GM12878 (cell line): ENCODE results near the gene JOSD2. TPM values are rescaled to one million over a fixed set of nuclear protein-coding genes. Genes with fewer than 3 reads are reported as not detected.

Source experiments
- ATAC-seq: fragments of 200-7000 bp; cut with Tn5 transposase; 3 replicates; pipeline ENCODE4 v1.9.1; 2020; ENCODE audit warnings: mild to moderate bottlenecking, moderate library complexity
- BruUV-seq: library from RNA; stranded (reverse); fragments of 400-500 nt; replicated peaks from 2 replicates; lab custom pipeline; 2021; lab: Mats Ljungman, UMichigan
- CTCF ChIA-PET: fragments of 300-600 bp; sonication (Branson Sonifier 250); formaldehyde crosslinking; extraction: SDS; loops from one replicate; lab custom pipeline; 2021; ENCODE audit warnings: inconsistent platforms; lab: Yijun Ruan, JAX
- POLR2A ChIA-PET: fragments of 350-600 bp; formaldehyde crosslinking; extraction: SDS; loops from one replicate; lab custom pipeline; 2021; ENCODE audit warnings: inconsistent platforms; lab: Charles Lee
- RAD21 ChIA-PET: fragments of 300-600 bp; sonication (Branson Sonifier 250); formaldehyde crosslinking; loops from one replicate; lab custom pipeline; 2023; ENCODE audit warnings: antibody characterized with exemption; ENCODE audit not compliant: unreplicated experiment; lab: Charles Lee
- SMC1A ChIA-PET: fragments of 300-600 bp; sonication (Branson Sonifier 250); formaldehyde crosslinking; loops from one replicate; lab custom pipeline; 2023; ENCODE audit not compliant: unreplicated experiment, uncharacterized antibody; lab: Charles Lee
- DNase-seq: peaks from one replicate; pipeline ENCODE4 v3.0.0-alpha.2; 2011; ENCODE audit warnings: low read depth, low spot score
- FAIRE-seq: peaks from 3 replicates; lab custom pipeline; 2011; peaks lifted over from hg19 to GRCh38; lab: Jason Lieb, UNC
- H2AFZ ChIP-seq: 2 replicates; pipeline ENCODE4 v1.6.0; 2011; ENCODE audit warnings: low read depth, low read length, control low read depth; ENCODE audit not compliant: control insufficient read depth
- H3K27ac ChIP-seq: 2 replicates; pipeline ENCODE4 v1.5.1; 2011; ENCODE audit warnings: control low read depth; ENCODE audit not compliant: control insufficient read depth, insufficient read depth
- H3K27me3 ChIP-seq, 2 experiments: replicated peaks in 1 of 2; 2 replicates each; pipeline versions ENCODE4 v1.6.0 to v1.6.1; 2011; ENCODE audit warnings: low read length in 1 of 2; ENCODE audit not compliant: control insufficient read depth in 2 of 2, insufficient read depth in 2 of 2
- H3K36me3 ChIP-seq, 2 experiments: 2 replicates each; pipeline ENCODE4 v1.5.1; 2011; ENCODE audit warnings: low read length in 1 of 2; ENCODE audit not compliant: control insufficient read depth in 2 of 2, insufficient read depth in 2 of 2
- H3K4me1 ChIP-seq: 2 replicates; pipeline ENCODE4 v1.6.1; 2011; ENCODE audit warnings: mild to moderate bottlenecking, low read length, moderate library complexity, mixed read lengths; ENCODE audit not compliant: control insufficient read depth, insufficient read depth
- H3K4me2 ChIP-seq: 2 replicates; pipeline ENCODE4 v1.6.0; 2011; ENCODE audit warnings: control low read depth; ENCODE audit not compliant: control insufficient read depth, insufficient read depth
- H3K4me3 ChIP-seq: fragments of 200-600 bp; sonication (generic); 2 replicates; pipeline ENCODE4 v1.5.1; 2016
- H3K79me2 ChIP-seq: 2 replicates; pipeline ENCODE4 v1.6.0; 2011; ENCODE audit warnings: low read length; ENCODE audit not compliant: control insufficient read depth, insufficient read depth
- H3K9ac ChIP-seq: 2 replicates; pipeline ENCODE4 v1.8.0; 2011; ENCODE audit warnings: low read length, control low read depth, mixed read lengths; ENCODE audit not compliant: control insufficient read depth, insufficient read depth
- H3K9me3 ChIP-seq: replicated peaks from 3 replicates; pipeline ENCODE4 v1.5.1; 2011; ENCODE audit warnings: mild to moderate bottlenecking, low read length; ENCODE audit not compliant: control insufficient read depth, insufficient read depth
- H4K20me1 ChIP-seq: 2 replicates; pipeline ENCODE4 v1.6.0; 2011; ENCODE audit not compliant: control insufficient read depth, insufficient read depth
- DPF2 ChIP-seq: fragments of 450-650 bp; IDR thresholded peaks from 2 replicates; pipeline ENCODE4 v1.6.1; 2017; ENCODE audit warnings: mild to moderate bottlenecking
- FOXM1 ChIP-seq: IDR thresholded peaks from 2 replicates; pipeline ENCODE4 v1.6.1; 2012; ENCODE audit warnings: low read depth, mild to moderate bottlenecking, inconsistent platforms, low read length, moderate library complexity
- KAT2A ChIP-seq: conservative IDR thresholded peaks from 2 replicates; pipeline ENCODE4 v1.6.1; 2011; ENCODE audit warnings: low read depth, low read length; ENCODE audit not compliant: control insufficient read depth
- NKRF ChIP-seq: fragments of 450-650 bp; conservative IDR thresholded peaks from 2 replicates; pipeline ENCODE4 v1.6.1; 2017; ENCODE audit warnings: mild to moderate bottlenecking, moderate library complexity
- NR2C2 ChIP-seq: IDR thresholded peaks from 2 replicates; pipeline ENCODE4 v1.6.1; 2011; ENCODE audit warnings: borderline replicate concordance, low read depth; ENCODE audit not compliant: control insufficient read depth, insufficient read length
- PBX3 ChIP-seq: IDR thresholded peaks from 2 replicates; pipeline ENCODE4 v1.6.1; 2011; ENCODE audit warnings: mild to moderate bottlenecking, low read depth, low read length, moderate library complexity; ENCODE audit not compliant: insufficient replicate concordance
- POLR2A ChIP-seq: IDR thresholded peaks from 2 replicates; pipeline ENCODE4 v1.6.1; 2011; ENCODE audit warnings: low read depth, mild to moderate bottlenecking, low read length
- RAD51 ChIP-seq: fragments of 450-650 bp; IDR thresholded peaks from 2 replicates; pipeline ENCODE4 v1.6.1; 2016; ENCODE audit warnings: moderate library complexity, mild to moderate bottlenecking, inconsistent platforms
- RELB ChIP-seq: fragments of 450-650 bp; IDR thresholded peaks from 2 replicates; pipeline ENCODE4 v1.6.1; 2017; ENCODE audit warnings: low read depth, mild to moderate bottlenecking, moderate library complexity
- STAT3 ChIP-seq: IDR thresholded peaks from 2 replicates; pipeline ENCODE4 v1.6.1; 2011; ENCODE audit warnings: low read depth, low read length, improper control_type of control experiment
- SUPT20H ChIP-seq: IDR thresholded peaks from 2 replicates; pipeline ENCODE4 v1.6.1; 2011; ENCODE audit warnings: low read depth, mild to moderate bottlenecking, low read length, moderate library complexity, borderline replicate concordance; ENCODE audit not compliant: control insufficient read depth
- SUZ12 ChIP-seq: fragments of 200-600 bp; sonication (generic); IDR thresholded peaks from one replicate; pipeline ENCODE4 v1.6.1; 2018; ENCODE audit warnings: antibody characterized with exemption, mild to moderate bottlenecking; ENCODE audit not compliant: unreplicated experiment
- WGBS: methylation state at CpG from one replicate; pipeline ENCODE4 v1.1.6; 2016; ENCODE audit warnings: low lambda C conversion rate; ENCODE audit not compliant: insufficient replicate concordance, insufficient coverage; ENCODE audit errors: missing lambda C conversion rate; 5-methylcytosine and 5-hydroxymethylcytosine counted together
- in situ Hi-C: fragments of 300-500 bp; cut with MboI; formaldehyde crosslinking; loops from 9 replicates; pipeline ENCODE4 v1.14.3; 2018; ENCODE audit warnings: mixed read lengths
- intact Hi-C: fragments of 100-400 bp; cut with micrococcal nuclease; formaldehyde crosslinking; loops from one replicate; pipeline ENCODE4 v1.14.2; 2022; ENCODE audit not compliant: unreplicated experiment
- polyA plus RNA-seq, 11 experiments: library from polyadenylated mRNA; depleted of rRNA in 4 of 11; unstranded in 6 of 11; stranded (reverse) in 5 of 11; fragments of >200 nt; fragmentation: Nextera tagmentation in 4 of 11; fragmentation: Illumina TruSeq in 1 of 11; extraction: Ambion mirVana in 4 of 11; extraction: Trizol in 1 of 11; gene quantifications; 1 replicate in 1 of 11; 2 replicates in 10 of 11; pipeline versions ENCODE4 v1.2.1 to v1.2.3, GENCODE V29; 2011 to 2016; ENCODE audit warnings: inconsistent platforms in 2 of 11, missing spikeins in 2 of 11, low read depth in 1 of 11
- total RNA-seq, 4 experiments: library from RNA; depleted of rRNA in 3 of 4; stranded (reverse); fragments of >200 nt in 3 of 4; fragmentation: Illumina TruSeq in 1 of 4; extraction: Trizol in 1 of 4; gene quantifications; 2 replicates each; pipeline versions ENCODE4 v1.2.1 to v1.2.3, GENCODE V29; 2013 to 2021

The JOSD2 gene
- total and polyA plus RNA-seq, 10 of the 15 experiments (the other 5 are each of a cell fraction or from before 2014, with no cell fraction given), result 0.91 to 26.7 (median 13.0) TPM

- H3K9me3 ChIP-seq, result peaks cover 3% of the 10 kb centered on the region; the same call in 2 of the 3 replicates
- ATAC-seq (no peak), DNase-seq (no peak), FAIRE-seq (no peak)
- in situ Hi-C loops, result no loop called here
- H2AFZ ChIP-seq, result no peak overlapping the region
- 95% methylated on average over 18 of the region's 18 CpGs for WGBS
- ChIA-PET RAD21 (no interaction called here), POLR2A (no interaction called here), SMC1A (interaction anchor here (1.3 kb wide), 1 partner anchor 30 kb away, joined by 3 read pairs; no protein-coding TSS in a partner anchor), CTCF (no interaction called here)
- no peaks in the 10 kb centered on the region for H3K4me1 ChIP-seq
- no peak overlapping the region for H3K9ac ChIP-seq
- intact Hi-C loops, result no loop called here
- H3K4me3 ChIP-seq, result no peak overlapping the region
- no peak overlapping the region for H3K4me2 ChIP-seq
- no peaks in the 10 kb centered on the region for H4K20me1 ChIP-seq
- no peak overlapping the region for H3K27ac ChIP-seq
- TF ChIP-seq POLR2A (no peak), KAT2A (no peak), NR2C2 (no peak), DPF2 (no peak), FOXM1 (no peak), RAD51 (no peak), NKRF (no peak), SUPT20H (no peak), SUZ12 (no peak), RELB (no peak), STAT3 (no peak), PBX3 (no peak)
- no peaks in the 10 kb centered on the region for H3K27me3 ChIP-seq
- no TSS peak for BruUV-seq
- no peaks in the 10 kb centered on the region for H3K79me2 ChIP-seq
- H3K36me3 ChIP-seq, result no peaks in the 10 kb centered on the region
Measured at GRCh38 chr19:50490411-50490811, 20.6 kb downstream of the JOSD2 start.
